HG03095 (cell line): ENCODE data around the gene UMODL1.
"Not testable (repeated sequence)": the region's sequence is repeated elsewhere in the genome, so short reads cannot be mapped to it uniquely, and the experiment has no call there.

Experiments used
- ATAC-seq: cut with Tn5 transposase; IDR thresholded peaks from one replicate; pipeline ENCODE4 v1.9.1; 2021; ENCODE audit warnings: moderate library complexity; ENCODE audit not compliant: unreplicated experiment

UMODL1 gene

GRCh38 chr21:42078247-42079007, 7.3 kb downstream of the UMODL1 start:
- ATAC-seq: not testable (repeated sequence)

DNA sequence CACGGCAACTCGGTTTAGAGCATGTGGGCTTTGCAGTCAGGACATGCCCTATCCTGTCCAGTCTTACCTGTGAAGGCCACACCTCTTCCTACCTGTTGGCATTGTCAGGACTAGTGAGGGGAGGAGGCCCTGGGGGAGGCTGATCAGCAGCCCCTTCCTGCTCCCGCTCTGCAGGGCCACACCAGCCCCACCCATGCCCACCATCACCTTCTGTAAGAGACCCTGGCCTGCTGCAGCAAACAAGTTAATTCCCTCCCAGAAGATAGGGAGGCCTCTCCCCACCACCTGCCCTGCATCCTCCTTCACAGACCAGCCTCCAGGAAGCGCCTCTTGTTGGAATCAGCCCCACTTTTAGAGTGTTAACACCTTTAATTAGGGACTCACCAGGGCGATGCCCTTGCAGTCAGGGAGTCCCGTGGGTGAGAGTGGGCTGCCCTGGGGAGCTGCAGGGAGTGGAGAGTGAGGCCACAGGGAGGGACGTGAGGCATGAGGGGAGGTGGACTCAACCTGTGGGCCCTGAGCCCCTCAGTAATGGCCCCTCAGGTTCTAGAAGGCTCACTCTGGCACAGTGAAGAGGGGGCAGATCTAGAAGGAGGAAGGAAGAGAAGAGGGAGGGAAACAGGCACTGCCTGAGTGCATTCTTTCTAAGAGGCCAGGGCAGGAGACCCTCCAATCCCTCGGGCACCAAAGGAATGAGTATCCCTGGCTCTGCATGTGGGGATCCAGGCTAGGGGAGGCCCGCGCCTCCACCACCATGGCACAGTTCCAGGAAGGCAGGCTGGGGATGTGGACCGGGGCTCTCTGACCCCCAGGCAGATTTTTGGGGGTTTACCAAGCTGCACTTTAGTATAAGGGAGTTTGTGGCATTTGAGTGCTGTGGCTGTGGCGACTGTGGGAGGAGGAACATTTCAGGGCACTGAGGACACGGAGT, 8.2 kb downstream of the UMODL1 start:
- ATAC-seq: no peak

DNA sequence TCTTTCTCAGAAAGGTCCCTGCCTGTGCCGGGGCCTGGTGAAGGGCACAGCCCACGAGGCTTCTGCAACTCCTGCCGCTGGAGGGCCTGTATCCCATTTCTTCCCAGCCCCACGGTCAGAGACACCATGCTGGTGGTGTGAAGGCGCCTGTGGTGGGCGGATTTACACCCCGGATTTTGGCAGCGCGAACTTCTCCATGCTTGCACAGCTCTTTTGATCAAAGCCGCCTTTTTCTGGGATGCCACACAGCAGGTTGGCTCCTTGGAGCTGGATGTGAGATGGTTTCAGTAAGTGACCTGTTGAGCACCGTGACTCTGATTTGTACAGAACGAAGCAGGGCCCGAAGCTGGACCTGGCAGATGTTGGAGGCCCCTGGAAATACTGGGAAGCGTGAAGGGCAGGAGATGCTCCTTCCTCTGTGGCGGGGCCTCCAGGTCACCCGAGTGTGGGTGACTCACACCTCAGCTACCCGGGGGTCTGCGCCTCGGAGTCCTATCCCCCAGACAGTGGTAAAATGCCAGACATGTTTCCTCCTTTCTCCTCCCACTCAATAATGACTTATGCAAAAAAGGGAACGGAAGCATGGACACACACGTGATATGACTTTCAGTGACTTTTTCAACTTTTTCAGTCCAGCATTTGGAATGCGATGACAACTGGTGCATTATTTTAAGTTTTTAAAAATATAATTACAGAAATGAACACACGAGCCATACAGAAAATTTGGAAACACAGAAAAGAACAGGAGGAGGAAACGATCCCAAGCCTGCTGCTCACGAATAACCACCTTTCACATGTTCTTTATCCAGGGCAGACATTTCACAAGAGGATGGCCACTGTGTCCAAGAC, 9.0 kb downstream of the UMODL1 start:
- no peak for ATAC-seq

- ATAC-seq: no peak
These were observed 9.6 kb downstream of the UMODL1 start for GRCh38 chr21:42080788-42081083.

DNA sequence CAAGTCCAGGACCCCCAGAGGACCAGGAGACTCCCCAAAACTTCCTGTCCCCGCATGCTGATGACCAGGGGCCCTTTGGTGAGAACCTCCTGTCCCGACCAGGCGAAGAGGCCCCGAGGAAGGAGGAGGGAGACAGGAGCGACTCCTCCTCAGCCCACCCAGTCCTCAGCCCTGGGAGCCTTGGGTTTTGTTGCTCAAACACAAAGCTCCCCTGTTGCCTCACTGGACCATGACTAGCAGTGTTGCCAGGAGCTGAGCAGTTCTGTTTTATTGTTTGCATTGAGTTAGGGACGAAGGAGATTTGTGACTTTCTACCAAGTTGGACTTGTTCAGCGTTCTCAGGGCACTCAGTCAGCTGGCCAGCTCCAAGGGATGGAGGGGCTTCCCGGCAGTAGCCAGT, 10.0 kb downstream of the UMODL1 start:
- no peak for ATAC-seq

DNA sequence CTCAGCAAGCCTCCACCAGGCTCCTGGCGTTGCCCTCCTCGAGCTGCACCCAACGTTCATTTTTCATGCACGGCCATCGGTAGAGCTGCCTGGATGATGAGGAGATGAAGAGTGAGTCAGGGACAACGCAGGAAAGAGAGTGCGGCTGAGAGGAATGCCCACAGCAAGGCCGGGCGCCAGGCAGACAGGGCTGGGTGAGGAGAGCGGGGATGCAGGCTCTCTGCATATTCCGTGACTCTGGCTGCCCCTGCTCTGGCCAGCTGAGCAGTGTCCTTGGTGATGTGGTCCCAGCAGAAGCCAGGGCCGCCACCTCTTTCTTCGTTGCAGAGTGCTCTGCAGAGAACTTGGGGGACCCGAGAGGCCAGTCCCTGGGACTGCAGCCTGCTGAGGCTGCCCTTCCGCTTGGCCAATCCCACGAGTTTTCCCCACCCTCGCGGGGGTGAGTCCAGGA, 10.8 kb downstream of the UMODL1 start:
- no peak for ATAC-seq

DNA sequence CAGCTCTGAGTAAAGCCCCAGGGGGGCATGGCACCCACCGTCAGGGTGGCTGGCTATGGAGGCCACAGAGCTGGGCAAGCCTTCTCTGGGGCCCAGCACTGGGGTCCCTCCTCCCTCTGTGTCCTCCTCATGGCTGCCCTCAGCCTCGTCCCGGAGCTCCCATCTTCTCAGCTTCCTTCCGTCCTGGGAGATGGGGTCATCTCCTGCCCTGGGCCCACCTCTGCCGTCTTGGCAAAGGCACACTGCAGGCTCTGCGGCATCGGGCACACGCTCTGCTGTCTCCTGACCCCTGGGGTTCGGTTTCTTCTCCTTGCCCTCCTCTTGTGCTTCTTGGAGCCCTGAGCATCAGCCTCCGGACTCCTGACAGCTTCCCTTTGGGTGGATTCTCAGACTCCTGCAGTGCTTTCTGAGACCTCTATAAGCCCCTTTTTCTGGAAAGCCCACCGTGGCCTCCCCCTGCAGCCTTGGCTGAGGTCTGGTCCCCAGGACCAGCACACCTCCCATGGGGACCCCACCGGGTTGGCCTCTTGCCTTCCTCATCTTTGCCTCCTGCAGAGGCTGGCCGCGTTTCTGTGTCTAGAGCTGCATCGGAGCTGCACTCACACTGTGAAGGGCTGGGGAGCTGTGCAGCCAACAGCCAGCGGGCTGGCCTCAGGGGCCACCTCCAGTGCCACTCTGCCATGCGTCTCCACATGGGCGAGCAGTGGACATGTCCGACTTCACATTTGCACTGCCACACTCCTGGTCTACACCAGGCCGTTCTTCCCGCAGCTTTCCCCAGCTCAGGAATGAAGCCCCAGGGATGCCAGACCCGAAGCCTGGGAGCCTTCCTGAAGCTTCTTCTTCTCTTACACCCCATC, 11.6 kb downstream of the UMODL1 start:
- ATAC-seq: no peak

DNA sequence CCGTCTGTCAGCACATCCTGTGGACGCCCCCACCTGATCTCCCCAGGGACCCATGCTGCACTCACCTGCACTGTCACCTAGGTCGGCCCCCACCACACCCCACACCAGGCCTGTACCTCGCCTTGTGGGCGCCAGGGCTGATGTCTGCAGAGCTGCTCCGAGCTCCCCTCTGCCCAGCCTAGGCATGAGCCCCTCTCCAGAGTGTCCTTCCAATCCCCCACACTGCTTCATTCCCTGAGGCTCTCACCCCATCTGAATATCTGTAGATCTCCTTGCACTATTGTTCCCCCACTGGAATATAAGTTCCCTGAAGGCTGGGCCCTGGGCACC, 12.2 kb downstream of the UMODL1 start:
- no peak for ATAC-seq

DNA sequence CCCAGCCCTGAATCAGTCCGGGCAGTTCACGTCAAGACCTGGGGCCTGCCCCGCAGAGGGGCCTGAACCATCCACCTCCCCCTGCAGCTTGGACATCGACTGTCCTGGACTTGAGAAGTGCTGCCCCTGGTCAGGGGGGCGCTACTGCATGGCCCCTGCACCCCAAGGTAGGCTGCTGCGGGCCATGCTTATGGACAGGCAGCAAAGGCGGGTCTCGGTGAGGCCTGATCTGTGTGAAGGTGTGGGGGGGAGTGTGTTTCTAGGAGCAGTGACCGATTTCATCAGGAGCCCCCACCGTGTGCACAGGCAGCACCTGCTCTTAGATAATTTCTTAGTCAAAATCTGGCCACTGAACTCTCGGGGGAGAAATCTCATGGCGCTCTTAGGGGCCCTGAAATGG, 13.0 kb downstream of the UMODL1 start:
- no peak for ATAC-seq

- no peak for ATAC-seq
These were observed 14.3 kb downstream of the UMODL1 start for GRCh38 chr21:42085246-42086077.

- no peak for ATAC-seq
These were observed 15.9 kb downstream of the UMODL1 start for GRCh38 chr21:42086969-42087368.

GRCh38 chr21:42088148-42088547, 17.0 kb downstream of the UMODL1 start:
- no peak for ATAC-seq

GRCh38 chr21:42088658-42089057, 17.5 kb downstream of the UMODL1 start:
- ATAC-seq: no peak

GRCh38 chr21:42089093-42089631, 18.0 kb downstream of the UMODL1 start:
- ATAC-seq: no peak

GRCh38 chr21:42089665-42090310, 18.7 kb downstream of the UMODL1 start:
- ATAC-seq: no peak

DNA sequence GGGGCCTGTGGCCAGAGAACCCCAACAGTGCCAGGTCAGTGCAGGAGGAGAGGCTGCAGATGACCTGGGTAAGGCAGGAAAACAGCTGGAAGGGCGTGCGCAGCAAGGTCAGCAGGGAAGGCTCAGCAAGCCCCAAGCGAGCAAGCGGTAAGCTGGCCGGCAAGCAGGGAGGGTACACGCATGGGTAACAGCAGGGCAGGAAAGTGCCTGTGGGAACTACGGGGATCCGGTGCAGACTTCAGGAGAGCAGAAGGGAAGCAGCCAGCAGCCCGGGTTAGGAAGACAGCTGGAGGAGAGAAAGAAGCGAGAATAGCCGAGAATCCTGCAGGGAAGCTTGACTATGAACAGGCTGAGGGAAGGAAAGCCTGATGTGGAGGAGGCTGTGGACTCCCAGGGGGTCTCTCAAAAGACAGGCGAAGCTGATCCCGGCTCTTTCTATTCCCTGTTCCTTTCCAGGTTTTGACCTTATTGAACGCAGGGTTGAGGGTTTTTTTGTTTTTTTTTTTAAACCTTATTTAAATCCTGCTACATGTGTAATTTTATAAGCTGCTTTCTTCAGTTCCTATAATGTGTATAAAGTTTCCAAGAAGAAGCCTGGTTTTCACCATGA, 20.9 kb downstream of the UMODL1 start:
- ATAC-seq: no peak

DNA sequence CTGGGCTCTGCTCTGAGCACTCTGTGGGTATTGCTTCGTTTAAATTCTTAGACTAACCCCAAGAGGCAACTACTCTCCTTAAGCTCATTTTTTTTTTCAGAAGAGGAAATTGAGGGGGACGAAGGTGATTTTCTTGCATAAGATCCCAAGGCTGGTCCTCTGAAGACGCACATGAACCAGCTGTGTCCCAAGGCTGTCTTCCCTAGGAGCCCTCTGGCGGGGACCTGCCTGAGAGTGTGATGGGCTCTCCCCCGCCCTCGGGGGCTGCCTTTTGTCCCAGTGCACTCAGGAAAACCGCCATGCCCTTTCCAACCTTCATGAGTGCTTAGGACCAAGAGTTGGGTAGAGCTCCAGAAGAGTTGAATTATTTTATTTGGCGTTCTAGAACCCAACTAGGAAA, 21.7 kb downstream of the UMODL1 start:
- ATAC-seq: no peak

- ATAC-seq: no peak
These were observed 22.1 kb downstream of the UMODL1 start for GRCh38 chr21:42093186-42093585.
